HG03280 (cell line): ENCODE results near the gene DAZAP1.
A peak's percentile ranks its signal among the peaks of the same experiment; 100 is the strongest.
"Not testable (repeated sequence)": the region's sequence is repeated elsewhere in the genome, so short reads cannot be mapped to it uniquely, and the experiment has no call there.

Source experiments
- ATAC-seq: cut with Tn5 transposase; IDR thresholded peaks from one replicate; pipeline ENCODE4 v1.9.1; 2021; ENCODE audit warnings: mild to moderate bottlenecking, moderate library complexity; ENCODE audit not compliant: unreplicated experiment

DAZAP1 gene

GRCh38 chr19:1471010-1471514, 63.7 kb downstream of the DAZAP1 start:
- ATAC-seq = no peak

GRCh38 chr19:1471515-1472160, 64.3 kb downstream of the DAZAP1 start:
- no peak for ATAC-seq

GRCh38 chr19:1472231-1473084, 65.1 kb downstream of the DAZAP1 start:
- no peak for ATAC-seq

GRCh38 chr19:1473085-1473851, 65.9 kb downstream of the DAZAP1 start:
- no peak for ATAC-seq

GRCh38 chr19:1474011-1474764, 66.8 kb downstream of the DAZAP1 start:
- no peak for ATAC-seq

- no peak for ATAC-seq
These were observed 67.5 kb downstream of the DAZAP1 start for GRCh38 chr19:1474765-1475351.

GRCh38 chr19:1475751-1476437, 68.5 kb downstream of the DAZAP1 start:
- no peak for ATAC-seq

GRCh38 chr19:1477056-1477455, 69.7 kb downstream of the DAZAP1 start:
- not testable (repeated sequence) for ATAC-seq

- peak; percentile 90 for ATAC-seq
These were observed 71.7 kb downstream of the DAZAP1 start, which contains the start of gene C19orf25 for GRCh38 chr19:1478934-1479707. C19orf25 (minus strand) TSS chr19:1479215; CDS start chr19:1478903, 312 bp downstream.

- ATAC-seq = no peak
These were observed 74.0 kb downstream of the DAZAP1 start for GRCh38 chr19:1481224-1481892.

- no peak for ATAC-seq
These were observed 74.5 kb downstream of the DAZAP1 start for GRCh38 chr19:1481893-1482360.

GRCh38 chr19:1482361-1483130, 75.2 kb downstream of the DAZAP1 start:
- ATAC-seq = no peak

GRCh38 chr19:1483131-1483978, 76.0 kb downstream of the DAZAP1 start:
- no peak for ATAC-seq

GRCh38 chr19:1483979-1484428, 76.6 kb downstream of the DAZAP1 start:
- no peak for ATAC-seq
